NB4 (cell line): ENCODE measurements around the gene ARHGAP45.

ENCODE experiments used
- CTCF ChIP-seq: IDR thresholded peaks from one replicate; pipeline ENCODE4 v1.5.1; 2012; ENCODE audit warnings: low read depth, low read length
- MYC ChIP-seq: IDR thresholded peaks from 2 replicates; pipeline ENCODE4 v1.6.1; 2011; ENCODE audit warnings: low read depth, low read length
- POLR2A ChIP-seq: IDR thresholded peaks from 2 replicates; pipeline ENCODE4 v1.6.1; 2011; ENCODE audit warnings: mild to moderate bottlenecking; ENCODE audit not compliant: insufficient read length; ENCODE audit errors: extremely low read depth
- TF ChIP-seq, protein P1 (sequence below): IDR thresholded peaks from 2 replicates; pipeline ENCODE4 v1.6.1; 2011; ENCODE audit warnings: low read depth, low read length

DNA sequence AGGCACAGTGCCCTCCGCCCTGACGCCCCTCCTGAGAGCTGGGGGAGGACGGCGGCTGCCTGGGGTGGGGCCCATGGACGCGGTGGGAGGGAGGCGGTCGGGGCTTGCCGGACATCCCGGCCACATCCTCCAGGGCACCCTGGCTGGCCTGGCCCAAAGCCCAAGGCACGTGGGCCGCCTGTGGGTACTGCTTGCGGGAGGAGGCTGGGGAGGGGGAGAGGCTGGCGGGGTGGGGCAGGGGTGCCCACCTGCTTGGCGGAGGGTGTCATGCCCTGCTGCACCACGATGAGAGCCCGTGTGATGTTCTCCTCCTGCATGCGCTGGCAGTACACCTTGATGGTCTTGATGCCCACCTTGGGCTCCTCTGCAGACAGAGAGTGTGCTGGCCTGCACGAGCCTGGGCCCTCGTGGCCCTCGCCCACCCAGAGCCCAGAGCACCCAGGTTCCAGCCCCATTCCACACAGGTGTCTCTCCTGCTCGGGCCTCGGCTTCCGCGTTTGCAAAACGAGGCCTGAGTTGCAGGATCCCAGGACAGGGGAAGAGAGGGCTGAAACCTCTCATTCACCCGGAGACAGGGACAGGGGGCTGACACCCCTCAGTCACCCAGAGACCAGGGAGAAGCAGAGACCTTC lies 24.7 kb downstream of the ARHGAP45 start:
- TF ChIP-seq CTCF (no peak), POLR2A (no peak), MYC (no peak)
- TF ChIP-seq, protein P1, sequence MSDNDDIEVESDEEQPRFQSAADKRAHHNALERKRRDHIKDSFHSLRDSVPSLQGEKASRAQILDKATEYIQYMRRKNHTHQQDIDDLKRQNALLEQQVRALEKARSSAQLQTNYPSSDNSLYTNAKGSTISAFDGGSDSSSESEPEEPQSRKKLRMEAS: no peak
